Putamen (tissue), 1 donor: ENCODE measurements around the gene USP48.
"Not testable (repeated sequence)": the region's sequence is repeated elsewhere in the genome, so short reads cannot be mapped to it uniquely, and the experiment has no call there.

Experiments
- DNase-seq: peaks from one replicate; pipeline ENCODE4 v3.0.0-alpha.2; 2016; ENCODE audit warnings: low spot score

Gene USP48, protein sequence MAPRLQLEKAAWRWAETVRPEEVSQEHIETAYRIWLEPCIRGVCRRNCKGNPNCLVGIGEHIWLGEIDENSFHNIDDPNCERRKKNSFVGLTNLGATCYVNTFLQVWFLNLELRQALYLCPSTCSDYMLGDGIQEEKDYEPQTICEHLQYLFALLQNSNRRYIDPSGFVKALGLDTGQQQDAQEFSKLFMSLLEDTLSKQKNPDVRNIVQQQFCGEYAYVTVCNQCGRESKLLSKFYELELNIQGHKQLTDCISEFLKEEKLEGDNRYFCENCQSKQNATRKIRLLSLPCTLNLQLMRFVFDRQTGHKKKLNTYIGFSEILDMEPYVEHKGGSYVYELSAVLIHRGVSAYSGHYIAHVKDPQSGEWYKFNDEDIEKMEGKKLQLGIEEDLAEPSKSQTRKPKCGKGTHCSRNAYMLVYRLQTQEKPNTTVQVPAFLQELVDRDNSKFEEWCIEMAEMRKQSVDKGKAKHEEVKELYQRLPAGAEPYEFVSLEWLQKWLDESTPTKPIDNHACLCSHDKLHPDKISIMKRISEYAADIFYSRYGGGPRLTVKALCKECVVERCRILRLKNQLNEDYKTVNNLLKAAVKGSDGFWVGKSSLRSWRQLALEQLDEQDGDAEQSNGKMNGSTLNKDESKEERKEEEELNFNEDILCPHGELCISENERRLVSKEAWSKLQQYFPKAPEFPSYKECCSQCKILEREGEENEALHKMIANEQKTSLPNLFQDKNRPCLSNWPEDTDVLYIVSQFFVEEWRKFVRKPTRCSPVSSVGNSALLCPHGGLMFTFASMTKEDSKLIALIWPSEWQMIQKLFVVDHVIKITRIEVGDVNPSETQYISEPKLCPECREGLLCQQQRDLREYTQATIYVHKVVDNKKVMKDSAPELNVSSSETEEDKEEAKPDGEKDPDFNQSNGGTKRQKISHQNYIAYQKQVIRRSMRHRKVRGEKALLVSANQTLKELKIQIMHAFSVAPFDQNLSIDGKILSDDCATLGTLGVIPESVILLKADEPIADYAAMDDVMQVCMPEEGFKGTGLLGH

GRCh38 chr1:21782868-21783678 is at the start of gene USP48:
Gene USP48 (minus strand): TSS chr1:21783149. CDS start chr1:21782957, 192 bp downstream.
- DNase-seq, result peak; percentile 98

DNA sequence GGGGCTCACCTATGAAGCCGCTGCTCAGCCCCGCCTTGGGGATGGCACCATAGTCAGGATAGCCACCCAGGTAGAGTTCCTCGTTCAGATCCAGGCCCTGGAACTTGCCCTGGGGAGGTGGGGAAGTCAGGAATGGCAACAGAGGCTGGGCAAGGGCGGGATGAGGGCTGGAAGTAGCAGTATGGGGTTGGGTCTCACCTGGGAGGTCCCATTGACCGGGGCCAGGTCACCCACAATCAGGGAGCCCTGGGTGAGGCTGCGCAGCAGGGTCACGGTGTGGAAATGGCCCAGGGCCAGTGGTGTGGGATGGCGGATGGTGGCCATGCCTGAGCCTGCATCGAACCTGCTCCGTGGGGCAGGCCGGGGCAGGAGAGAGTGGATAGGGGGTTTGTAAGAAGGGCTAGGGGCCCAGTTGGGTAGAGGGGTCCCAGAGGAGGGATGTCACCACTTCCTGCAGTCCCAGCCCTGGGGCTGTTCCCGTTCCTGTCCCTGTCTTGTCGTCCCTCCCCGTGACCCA is 48.6 kb upstream of the USP48 start:
- no peak for DNase-seq

DNA sequence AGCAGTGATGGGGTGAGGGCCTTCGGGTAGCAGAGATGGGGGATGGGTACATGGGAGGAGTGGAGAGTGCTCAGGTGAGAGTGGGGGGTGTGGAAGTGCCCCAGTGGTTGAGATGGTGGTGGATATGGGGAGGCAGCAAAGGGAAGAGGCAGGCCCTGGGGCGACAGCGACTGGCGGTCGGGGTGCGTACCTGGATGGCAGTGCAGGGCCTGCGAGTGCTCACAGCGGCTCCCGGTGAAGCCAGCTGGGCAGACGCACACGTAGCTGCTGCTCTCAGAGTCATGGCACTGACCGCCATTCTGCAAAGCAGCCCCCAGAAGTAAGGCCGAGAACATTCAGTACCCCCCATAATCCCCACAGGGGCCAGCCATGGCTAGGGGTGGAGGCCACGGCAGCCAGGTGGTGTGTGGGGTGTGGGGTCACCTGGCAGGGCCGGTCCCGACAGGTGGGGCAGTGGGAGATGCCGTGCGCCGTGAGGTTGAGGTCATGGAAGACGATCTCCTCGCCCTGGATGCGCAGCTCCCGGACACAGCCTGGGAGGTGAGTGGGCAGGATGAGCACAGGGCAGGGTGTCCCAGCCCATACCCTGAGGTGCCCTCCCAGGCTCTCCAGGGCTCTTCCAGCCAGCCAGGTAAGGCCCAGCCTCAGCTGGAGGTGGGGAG is 48.0 kb upstream of the USP48 start:
- DNase-seq, result no peak

DNA sequence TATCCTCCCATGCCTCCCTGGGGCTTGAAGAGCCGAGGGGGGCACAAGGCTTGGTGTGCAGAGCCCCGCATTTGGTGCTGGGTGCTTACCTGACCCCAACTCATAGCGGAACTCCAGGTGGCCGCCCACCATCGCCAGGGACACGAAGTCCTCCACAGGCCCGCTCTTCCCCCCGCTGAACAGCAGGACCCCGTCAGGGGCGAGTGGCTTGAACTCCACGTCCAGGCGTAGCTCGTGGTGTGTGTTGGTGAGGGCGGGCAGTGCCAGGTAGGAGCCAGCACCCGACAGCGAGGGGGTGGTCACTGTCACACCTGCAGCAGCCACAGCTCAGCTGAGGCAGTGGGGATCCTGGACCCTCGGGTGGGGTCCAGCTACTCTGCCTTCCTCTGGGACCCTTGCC is 46.3 kb upstream of the USP48 start:
- no peak for DNase-seq

GRCh38 chr1:21828506-21829210 is 45.7 kb upstream of the USP48 start:
- DNase-seq, result no peak

- DNase-seq, result no peak
Measured at GRCh38 chr1:21828075-21828474, 45.1 kb upstream of the USP48 start.

DNA sequence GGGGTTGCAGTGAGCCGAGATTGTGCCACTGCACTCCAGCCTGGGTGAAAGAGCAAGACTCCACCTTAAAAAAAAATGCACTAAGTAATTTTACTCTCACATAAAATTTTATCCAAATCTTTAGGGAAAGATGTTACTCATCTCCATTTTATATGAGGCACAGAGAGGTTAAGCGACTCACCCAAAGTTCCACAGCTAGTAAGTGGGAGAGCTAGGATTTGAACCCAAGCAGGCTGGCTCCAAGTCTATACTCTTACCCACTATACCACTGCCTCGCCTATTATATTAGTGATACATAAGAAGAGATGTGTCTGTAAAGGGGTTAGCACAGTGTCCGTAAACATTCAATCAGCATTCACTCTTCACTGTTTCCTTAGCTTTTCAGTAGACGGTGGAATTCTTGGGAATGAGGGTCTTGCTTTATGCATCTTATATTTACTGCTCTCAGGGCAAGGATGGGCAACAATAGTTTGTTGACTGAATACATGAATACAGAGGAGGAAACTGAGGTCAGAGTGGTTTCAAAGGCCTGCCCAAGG is 44.3 kb upstream of the USP48 start:
- no peak for DNase-seq

GRCh38 chr1:21826694-21827093 is 43.7 kb upstream of the USP48 start:
- not testable (repeated sequence) for DNase-seq

- no peak for DNase-seq
Measured at GRCh38 chr1:21825393-21825792, 42.4 kb upstream of the USP48 start.

GRCh38 chr1:21824926-21825325 is 42.0 kb upstream of the USP48 start:
- no peak for DNase-seq

DNA sequence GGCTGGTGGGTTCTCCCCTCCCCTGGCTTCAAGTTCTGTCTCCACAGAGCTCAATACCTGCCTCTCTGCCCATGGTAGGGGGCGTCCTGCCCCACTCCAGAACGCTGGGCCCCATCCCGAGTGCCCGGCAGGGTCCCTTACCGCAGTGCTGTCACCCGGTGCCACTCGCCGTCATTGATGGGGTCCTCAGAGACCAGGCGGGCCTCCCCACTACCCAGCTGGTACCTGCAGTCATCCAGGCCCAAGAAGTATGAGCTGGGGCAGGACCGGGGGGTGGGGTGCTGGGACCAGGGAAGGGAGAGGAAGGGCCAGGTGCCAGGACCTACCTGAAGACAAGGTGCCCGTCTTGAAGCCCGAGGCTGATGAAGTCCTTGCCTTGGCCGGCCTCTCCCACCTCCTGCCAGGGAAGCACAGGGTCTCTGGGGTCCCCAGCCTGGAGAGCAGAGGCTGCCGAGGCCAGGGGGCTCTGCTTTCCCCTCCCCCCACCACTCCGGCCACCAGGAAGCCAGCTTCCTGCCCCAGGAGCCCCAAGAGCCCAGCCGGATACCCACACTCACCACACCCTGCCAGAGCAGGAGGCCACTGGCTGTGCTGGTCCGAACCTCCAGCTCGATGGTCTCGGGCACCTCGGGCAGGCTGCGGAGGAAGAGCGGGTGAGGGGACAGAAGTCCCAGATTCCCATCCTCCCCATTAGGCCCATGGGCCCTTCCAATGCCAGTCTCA is 41.2 kb upstream of the USP48 start:
- DNase-seq, result no peak

GRCh38 chr1:21823206-21823979 is 40.4 kb upstream of the USP48 start:
- DNase-seq, result no peak

GRCh38 chr1:21822349-21822748 is 39.4 kb upstream of the USP48 start:
- no peak for DNase-seq

GRCh38 chr1:21821385-21822019 is 38.6 kb upstream of the USP48 start:
- no peak for DNase-seq

GRCh38 chr1:21820597-21821232 is 37.8 kb upstream of the USP48 start:
- no peak for DNase-seq

- DNase-seq, result no peak
Measured at GRCh38 chr1:21818656-21819055, 35.7 kb upstream of the USP48 start.

- no peak for DNase-seq
Measured at GRCh38 chr1:21816602-21817302, 33.8 kb upstream of the USP48 start.
